ENCODE data around the gene TEX29.

The TEX29 gene

GRCh38 chr13:111313911-111314425, 6.5 kb upstream of the TEX29 start:
- no peak overlapping the region for H3K9ac ChIP-seq (ENCODE audit: low read length)
- no peak overlapping the region for H3K27ac ChIP-seq (ENCODE audit: low read depth, low read length, poor library complexity, severe bottlenecking)
- H3K9me3 ChIP-seq (ENCODE audit: low read length): no peaks in the 10 kb centered on the region
- H3K9me2 ChIP-seq (ENCODE audit: low read depth, low read length): no peaks in the 10 kb centered on the region
- no peak overlapping the region for H2AFZ ChIP-seq (ENCODE audit: low read length)
- no peaks in the 10 kb centered on the region for H3K27me3 ChIP-seq (ENCODE audit: insufficient read depth, low read length)
- no peak overlapping the region for H3K4me2 ChIP-seq (ENCODE audit: low read length)
- H3F3A ChIP-seq (ENCODE audit: insufficient read depth, low read length): no peaks in the 10 kb centered on the region
- no peak overlapping the region for H3K4me3 ChIP-seq (ENCODE audit: low read depth, low read length, poor library complexity, severe bottlenecking)
- TF ChIP-seq EZH2 (IDR thresholded peaks at IDR 0.05; ENCODE audit: borderline replicate concordance, low read length) (no peak), CTCF (IDR thresholded peaks at IDR 0.05; ENCODE audit: low read length) (no peak)
- H4K20me1 ChIP-seq (ENCODE audit: insufficient read depth, low read length): no peaks in the 10 kb centered on the region
- peaks cover 50% of the 10 kb centered on the region for H3K36me3 ChIP-seq (ENCODE audit: insufficient read depth, low read length)
- H3K79me2 ChIP-seq (ENCODE audit: insufficient read depth, low read length): no peaks in the 10 kb centered on the region
- no peaks in the 10 kb centered on the region for H3K4me1 ChIP-seq (ENCODE audit: insufficient read depth, low read length, severe bottlenecking)

GRCh38 chr13:111314852-111315251, 5.6 kb upstream of the TEX29 start:
- TF ChIP-seq CTCF (IDR thresholded peaks at IDR 0.05; ENCODE audit: low read length) (no peak), EZH2 (IDR thresholded peaks at IDR 0.05; ENCODE audit: borderline replicate concordance, low read length) (no peak)
- H3K9ac ChIP-seq (ENCODE audit: low read length): no peak overlapping the region
- no peaks in the 10 kb centered on the region for H4K20me1 ChIP-seq (ENCODE audit: insufficient read depth, low read length)
- no peaks in the 10 kb centered on the region for H3K27me3 ChIP-seq (ENCODE audit: insufficient read depth, low read length)
- H3K9me3 ChIP-seq (ENCODE audit: low read length): no peaks in the 10 kb centered on the region
- no peaks in the 10 kb centered on the region for H3F3A ChIP-seq (ENCODE audit: insufficient read depth, low read length)
- no peak overlapping the region for H3K27ac ChIP-seq (ENCODE audit: low read depth, low read length, poor library complexity, severe bottlenecking)
- no peak overlapping the region for H2AFZ ChIP-seq (ENCODE audit: low read length)
- H3K4me2 ChIP-seq (ENCODE audit: low read length): no peak overlapping the region
- no peaks in the 10 kb centered on the region for H3K4me1 ChIP-seq (ENCODE audit: insufficient read depth, low read length, severe bottlenecking)
- H3K9me2 ChIP-seq (ENCODE audit: low read depth, low read length): no peaks in the 10 kb centered on the region
- no peak overlapping the region for H3K4me3 ChIP-seq (ENCODE audit: low read depth, low read length, poor library complexity, severe bottlenecking)
- H3K36me3 ChIP-seq (ENCODE audit: insufficient read depth, low read length): peaks cover 43% of the 10 kb centered on the region
- no peaks in the 10 kb centered on the region for H3K79me2 ChIP-seq (ENCODE audit: insufficient read depth, low read length)

- Histone ChIP-seq H3K9me3 (ENCODE audit: low read length) (no peaks in the 10 kb centered on the region), H3K4me2 (ENCODE audit: low read length) (no peak overlapping the region), H4K20me1 (ENCODE audit: insufficient read depth, low read length) (no peaks in the 10 kb centered on the region), H3K79me2 (ENCODE audit: insufficient read depth, low read length) (no peaks in the 10 kb centered on the region), H3K4me1 (ENCODE audit: insufficient read depth, low read length, severe bottlenecking) (no peaks in the 10 kb centered on the region), H3K9ac (ENCODE audit: low read length) (no peak overlapping the region), H3F3A (ENCODE audit: insufficient read depth, low read length) (no peaks in the 10 kb centered on the region), H3K36me3 (ENCODE audit: insufficient read depth, low read length) (peaks cover 40% of the 10 kb centered on the region), H2AFZ (ENCODE audit: low read length) (no peak overlapping the region), H3K4me3 (ENCODE audit: low read depth, low read length, poor library complexity, severe bottlenecking) (no peak overlapping the region), H3K27ac (ENCODE audit: low read depth, low read length, poor library complexity, severe bottlenecking) (no peak overlapping the region), H3K9me2 (ENCODE audit: low read depth, low read length) (no peaks in the 10 kb centered on the region), H3K27me3 (ENCODE audit: insufficient read depth, low read length) (no peaks in the 10 kb centered on the region; the same call in 1 of the 2 replicates)
- TF ChIP-seq CTCF (IDR thresholded peaks at IDR 0.05; ENCODE audit: low read length) (no peak), EZH2 (IDR thresholded peaks at IDR 0.05; ENCODE audit: borderline replicate concordance, low read length) (no peak)
These were observed 5.0 kb upstream of the TEX29 start for GRCh38 chr13:111315347-111315995.

Data from OCI-LY1 (cell line).